GM12878 (cell line): ENCODE results near the gene PDCD1LG2. TPM values are rescaled to one million over a fixed set of nuclear protein-coding genes. Genes with fewer than 3 reads are reported as not detected.
A peak's percentile ranks its signal among the peaks of the same experiment; 100 is the strongest.

Experiments
- ATAC-seq: fragments of 200-7000 bp; cut with Tn5 transposase; 3 replicates; pipeline ENCODE4 v1.9.1; 2020; ENCODE audit warnings: mild to moderate bottlenecking, moderate library complexity
- BruUV-seq: library from RNA; stranded (reverse); fragments of 400-500 nt; replicated peaks from 2 replicates; lab custom pipeline; 2021; lab: Mats Ljungman, UMichigan
- CTCF ChIA-PET: fragments of 300-600 bp; sonication (Branson Sonifier 250); formaldehyde crosslinking; extraction: SDS; loops from one replicate; lab custom pipeline; 2021; ENCODE audit warnings: inconsistent platforms; lab: Yijun Ruan, JAX
- POLR2A ChIA-PET: fragments of 350-600 bp; formaldehyde crosslinking; extraction: SDS; loops from one replicate; lab custom pipeline; 2021; ENCODE audit warnings: inconsistent platforms; lab: Charles Lee
- RAD21 ChIA-PET: fragments of 300-600 bp; sonication (Branson Sonifier 250); formaldehyde crosslinking; loops from one replicate; lab custom pipeline; 2023; ENCODE audit warnings: antibody characterized with exemption; ENCODE audit not compliant: unreplicated experiment; lab: Charles Lee
- SMC1A ChIA-PET: fragments of 300-600 bp; sonication (Branson Sonifier 250); formaldehyde crosslinking; loops from one replicate; lab custom pipeline; 2023; ENCODE audit not compliant: unreplicated experiment, uncharacterized antibody; lab: Charles Lee
- DNase-seq: peaks from one replicate; pipeline ENCODE4 v3.0.0-alpha.2; 2011; ENCODE audit warnings: low read depth, low spot score
- FAIRE-seq: peaks from 3 replicates; lab custom pipeline; 2011; peaks lifted over from hg19 to GRCh38; lab: Jason Lieb, UNC
- H2AFZ ChIP-seq: 2 replicates; pipeline ENCODE4 v1.6.0; 2011; ENCODE audit warnings: low read depth, low read length, control low read depth; ENCODE audit not compliant: control insufficient read depth
- H3K27ac ChIP-seq: 2 replicates; pipeline ENCODE4 v1.5.1; 2011; ENCODE audit warnings: control low read depth; ENCODE audit not compliant: control insufficient read depth, insufficient read depth
- H3K27me3 ChIP-seq, 2 experiments: replicated peaks in 1 of 2; 2 replicates each; pipeline versions ENCODE4 v1.6.0 to v1.6.1; 2011; ENCODE audit warnings: low read length in 1 of 2; ENCODE audit not compliant: control insufficient read depth in 2 of 2, insufficient read depth in 2 of 2
- H3K36me3 ChIP-seq, 2 experiments: 2 replicates each; pipeline ENCODE4 v1.5.1; 2011; ENCODE audit warnings: low read length in 1 of 2; ENCODE audit not compliant: control insufficient read depth in 2 of 2, insufficient read depth in 2 of 2
- H3K4me1 ChIP-seq: 2 replicates; pipeline ENCODE4 v1.6.1; 2011; ENCODE audit warnings: mild to moderate bottlenecking, low read length, moderate library complexity, mixed read lengths; ENCODE audit not compliant: control insufficient read depth, insufficient read depth
- H3K4me2 ChIP-seq: 2 replicates; pipeline ENCODE4 v1.6.0; 2011; ENCODE audit warnings: control low read depth; ENCODE audit not compliant: control insufficient read depth, insufficient read depth
- H3K4me3 ChIP-seq: fragments of 200-600 bp; sonication (generic); 2 replicates; pipeline ENCODE4 v1.5.1; 2016
- H3K79me2 ChIP-seq: 2 replicates; pipeline ENCODE4 v1.6.0; 2011; ENCODE audit warnings: low read length; ENCODE audit not compliant: control insufficient read depth, insufficient read depth
- H3K9ac ChIP-seq: 2 replicates; pipeline ENCODE4 v1.8.0; 2011; ENCODE audit warnings: low read length, control low read depth, mixed read lengths; ENCODE audit not compliant: control insufficient read depth, insufficient read depth
- H3K9me3 ChIP-seq: replicated peaks from 3 replicates; pipeline ENCODE4 v1.5.1; 2011; ENCODE audit warnings: mild to moderate bottlenecking, low read length; ENCODE audit not compliant: control insufficient read depth, insufficient read depth
- H4K20me1 ChIP-seq: 2 replicates; pipeline ENCODE4 v1.6.0; 2011; ENCODE audit not compliant: control insufficient read depth, insufficient read depth
- CBFB ChIP-seq: IDR thresholded peaks from 2 replicates; pipeline ENCODE4 v1.6.1; 2016; ENCODE audit warnings: antibody characterized with exemption, low read depth
- EED ChIP-seq: sonication (generic); IDR thresholded peaks from 2 replicates; pipeline ENCODE4 v1.6.1; 2016; ENCODE audit warnings: antibody characterized with exemption, low read depth
- EGR1 ChIP-seq, 2 experiments: IDR thresholded peaks; 1 replicate in 1 of 2; 2 replicates in 1 of 2; pipeline ENCODE4 v1.6.1; 2011 to 2012; ENCODE audit warnings: low read depth in 2 of 2, low read length in 2 of 2, borderline replicate concordance in 1 of 2, mild to moderate bottlenecking in 1 of 2, moderate library complexity in 1 of 2
- FOS ChIP-seq: IDR thresholded peaks from 3 replicates; pipeline ENCODE4 v1.6.1; 2011; ENCODE audit warnings: borderline replicate concordance; ENCODE audit not compliant: insufficient read length; ENCODE audit errors: extremely low read depth
- IKZF1 ChIP-seq: fragments of 450-650 bp; conservative IDR thresholded peaks from 2 replicates; pipeline ENCODE4 v1.6.1; 2017; ENCODE audit warnings: antibody characterized with exemption, mild to moderate bottlenecking
- IKZF2 ChIP-seq, 2 experiments: fragments of 450-650 bp; IDR thresholded peaks; 2 replicates each; pipeline ENCODE4 v1.6.1; 2017; ENCODE audit warnings: mild to moderate bottlenecking in 2 of 2, moderate library complexity in 2 of 2
- IRF5 ChIP-seq: fragments of 450-650 bp; IDR thresholded peaks from 2 replicates; pipeline ENCODE4 v1.6.1; 2017; ENCODE audit warnings: borderline replicate concordance
- MEF2B ChIP-seq: fragments of 450-650 bp; IDR thresholded peaks from 2 replicates; pipeline ENCODE4 v1.6.1; 2018; ENCODE audit warnings: mild to moderate bottlenecking, moderate library complexity; ENCODE audit not compliant: partially characterized antibody, poor library complexity, severe bottlenecking
- NFXL1 ChIP-seq: fragments of 450-650 bp; IDR thresholded peaks from 2 replicates; pipeline ENCODE4 v1.6.1; 2017; ENCODE audit warnings: antibody characterized with exemption, mild to moderate bottlenecking, borderline replicate concordance
- NFYB ChIP-seq: IDR thresholded peaks from 2 replicates; pipeline ENCODE4 v1.6.1; 2011; ENCODE audit warnings: low read depth, mild to moderate bottlenecking, low read length, improper control_type of control experiment, moderate library complexity; ENCODE audit not compliant: insufficient read depth
- NR2C1 ChIP-seq: fragments of 450-650 bp; IDR thresholded peaks from 2 replicates; pipeline ENCODE4 v1.6.1; 2017; ENCODE audit warnings: antibody characterized with exemption, mild to moderate bottlenecking, moderate library complexity
- SIN3A ChIP-seq: IDR thresholded peaks from 2 replicates; pipeline ENCODE4 v1.6.1; 2012; ENCODE audit warnings: low read depth, low read length, improper control_type of control experiment
- SKIL ChIP-seq: fragments of 450-650 bp; IDR thresholded peaks from 2 replicates; pipeline ENCODE4 v1.6.1; 2017; ENCODE audit warnings: mild to moderate bottlenecking, low read depth, inconsistent platforms; ENCODE audit not compliant: poor library complexity, severe bottlenecking
- SMAD5 ChIP-seq: IDR thresholded peaks from 2 replicates; pipeline ENCODE4 v1.6.1; 2016; ENCODE audit warnings: antibody characterized with exemption, low read depth
- STAT1 ChIP-seq: fragments of 450-650 bp; conservative IDR thresholded peaks from 2 replicates; pipeline ENCODE4 v1.6.1; 2014; ENCODE audit warnings: antibody characterized with exemption, mild to moderate bottlenecking
- WRNIP1 ChIP-seq: IDR thresholded peaks from 2 replicates; pipeline ENCODE4 v1.6.1; 2011; ENCODE audit warnings: low read depth, low read length, improper control_type of control experiment, borderline replicate concordance
- ZBTB4 ChIP-seq: fragments of 450-650 bp; formaldehyde crosslinking; IDR thresholded peaks from 2 replicates; pipeline ENCODE4 v1.4.0; 2022; ENCODE audit warnings: mild to moderate bottlenecking, moderate library complexity
- WGBS: methylation state at CpG from one replicate; pipeline ENCODE4 v1.1.6; 2016; ENCODE audit warnings: low lambda C conversion rate; ENCODE audit not compliant: insufficient replicate concordance, insufficient coverage; ENCODE audit errors: missing lambda C conversion rate; 5-methylcytosine and 5-hydroxymethylcytosine counted together
- in situ Hi-C: fragments of 300-500 bp; cut with MboI; formaldehyde crosslinking; loops from 9 replicates; pipeline ENCODE4 v1.14.3; 2018; ENCODE audit warnings: mixed read lengths
- intact Hi-C: fragments of 100-400 bp; cut with micrococcal nuclease; formaldehyde crosslinking; loops from one replicate; pipeline ENCODE4 v1.14.2; 2022; ENCODE audit not compliant: unreplicated experiment
- polyA plus RNA-seq, 11 experiments: library from polyadenylated mRNA; depleted of rRNA in 4 of 11; unstranded in 6 of 11; stranded (reverse) in 5 of 11; fragments of >200 nt; fragmentation: Nextera tagmentation in 4 of 11; fragmentation: Illumina TruSeq in 1 of 11; extraction: Ambion mirVana in 4 of 11; extraction: Trizol in 1 of 11; gene quantifications; 1 replicate in 1 of 11; 2 replicates in 10 of 11; pipeline versions ENCODE4 v1.2.1 to v1.2.3, GENCODE V29; 2011 to 2016; ENCODE audit warnings: inconsistent platforms in 2 of 11, missing spikeins in 2 of 11, low read depth in 1 of 11
- total RNA-seq, 4 experiments: library from RNA; depleted of rRNA in 3 of 4; stranded (reverse); fragments of >200 nt in 3 of 4; fragmentation: Illumina TruSeq in 1 of 4; extraction: Trizol in 1 of 4; gene quantifications; 2 replicates each; pipeline versions ENCODE4 v1.2.1 to v1.2.3, GENCODE V29; 2013 to 2021

PDCD1LG2 gene
- total and polyA plus RNA-seq, 10 of the 15 experiments (the other 5 are each of a cell fraction or from before 2014, with no cell fraction given): 1.5 to 37.3 (median 3.0) TPM

- Histone ChIP-seq H3K79me2 (peaks cover 6% of the 10 kb centered on the region), H3K4me3 (0 out of 2 replicates have a peak overlapping the region, but pooled peaks have one; percentile 9), H3K36me3 (peaks cover 0 to 6% of the 10 kb centered on the region in 2 experiments; a peak in 1 of 4 replicates), H3K4me1 (peaks cover 51% of the 10 kb centered on the region), H3K27me3 (no peaks in the 10 kb centered on the region), H3K9ac (peak overlapping the region; percentile 31; the same call in 1 of the 2 replicates), H3K4me2 (peak overlapping the region; percentile 87), H3K9me3 (peaks cover 4% of the 10 kb centered on the region), H4K20me1 (no peaks in the 10 kb centered on the region), H2AFZ (no peak overlapping the region), H3K27ac (peak overlapping the region; percentile 93)
- intact Hi-C loops: loop anchor here (5.0 to 10.0 kb wide), 6 partner anchors 157 to 852 kb away; partner anchors contain the start of genes AK3, JAK2 and PLGRKT
- RAD21 ChIA-PET: interaction anchor here (1.6 to 4.6 kb wide), 2 partner anchors 11 to 168 kb away, joined by 3 to 28 read pairs; no protein-coding TSS in a partner anchor
- in situ Hi-C loops: loop anchor here (5.0 kb wide), 3 partner anchors 137 to 832 kb away; partner anchors contain the start of gene JAK2
- CTCF ChIA-PET: interaction anchor here (1.5 to 3.7 kb wide), 4 partner anchors 10 to 607 kb away, joined by 4 to 17 read pairs (median 8); no protein-coding TSS in a partner anchor
- WGBS: 2% methylated on average over 2 of the region's 2 CpGs
- POLR2A ChIA-PET: interaction anchor here (1.4 to 1.5 kb wide), 4 partner anchors 13 to 144 kb away, joined by 3 to 5 read pairs (median 4); partner anchors contain the start of gene CD274
- BruUV-seq: no TSS peak
- SMC1A ChIA-PET: interaction anchor here (0.9 to 4.7 kb wide), 8 partner anchors 11 to 154 kb away, joined by 4 to 27 read pairs (median 9); partner anchors contain the start of genes CD274 and PDCD1LG2
- DNase-seq: peak; percentile 90
- peak; percentile 92 for FAIRE-seq
- peak; percentile 55 for ATAC-seq
- TF ChIP-seq SMAD5: no peak
- TF ChIP-seq IRF5: no peak
- no peak for TF ChIP-seq WRNIP1
- peak; percentile 94 for TF ChIP-seq ZBTB4 (CRISPR knock-in tag)
- TF ChIP-seq EGR1 (IDR thresholded peaks at IDR 0.05; ENCODE audit: borderline replicate concordance in 1 of 2, low read depth in 2 of 2, low read length in 2 of 2): no peak
- TF ChIP-seq CBFB: peak; percentile 97
- peak; percentile 80 for TF ChIP-seq SKIL
- no peak for TF ChIP-seq STAT1
- peak; percentile 95 for TF ChIP-seq EED
- no peak for TF ChIP-seq NFXL1
- TF ChIP-seq IKZF2 (IDR thresholded peaks at IDR 0.05): peak; percentile 100
- peak; percentile 98 for TF ChIP-seq IKZF1
- peak; percentile 86 for TF ChIP-seq MEF2B
- TF ChIP-seq SIN3A: no peak
- TF ChIP-seq NFYB: no peak
- no peak for TF ChIP-seq NR2C1
- TF ChIP-seq FOS: no peak
These were observed 83.6 kb downstream of the PDCD1LG2 start for GRCh38 chr9:5593904-5594303.
